K562 (cell line): ENCODE measurements around the gene TIMP1. TPM values are rescaled to one million over a fixed set of nuclear protein-coding genes. Genes with fewer than 3 reads are reported as not detected.

Source experiments
- ETV5 ChIP-seq: sonication (generic); formaldehyde crosslinking; IDR thresholded peaks from 2 replicates; pipeline ENCODE4 v1.4.0; 2020; ENCODE audit warnings: low read depth, mild to moderate bottlenecking, missing genetic modification reagents
- HLTF ChIP-seq: fragments of 450-650 bp; IDR thresholded peaks from 2 replicates; pipeline ENCODE4 v1.6.1; 2016
- IFI16 ChIP-seq: fragments of 250-450 bp; sonication (Bioruptor Pico); IDR thresholded peaks from 2 replicates; pipeline ENCODE4 v2.1.2; 2022; ENCODE audit warnings: mild to moderate bottlenecking, inconsistent platforms
- KAT2B ChIP-seq: IDR thresholded peaks from one replicate; pipeline ENCODE4 v1.6.1; 2012; ENCODE audit warnings: low read depth, mild to moderate bottlenecking, control low read depth, inconsistent platforms, low read length, moderate library complexity
- MNT ChIP-seq, 2 experiments: fragments of 450-650 bp; conservative IDR thresholded peaks; 2 replicates each; pipeline ENCODE4 v1.6.1; 2017; ENCODE audit warnings: mild to moderate bottlenecking in 2 of 2, moderate library complexity in 2 of 2
- NBN ChIP-seq: fragments of 450-650 bp; IDR thresholded peaks from 2 replicates; pipeline ENCODE4 v1.6.1; 2016; ENCODE audit warnings: low read depth, mild to moderate bottlenecking
- POLR2H ChIP-seq: IDR thresholded peaks from 2 replicates; pipeline ENCODE4 v1.6.1; 2016; ENCODE audit warnings: missing genetic modification characterization, low read depth, mild to moderate bottlenecking, control low read depth, missing compliant biosample characterization, moderate library complexity
- PREB ChIP-seq: sonication (generic); formaldehyde crosslinking; IDR thresholded peaks from 2 replicates; pipeline ENCODE4 v1.8.1; 2023; ENCODE audit warnings: mild to moderate bottlenecking, missing genetic modification reagents
- SIN3A ChIP-seq, 2 experiments: fragments of 150-350 bp in 1 of 2; IDR thresholded peaks; 2 replicates each; pipeline ENCODE4 v1.6.1; 2011 to 2016; ENCODE audit warnings: borderline replicate concordance in 2 of 2, low read depth in 2 of 2, low read length in 2 of 2, mild to moderate bottlenecking in 2 of 2, moderate library complexity in 2 of 2; ENCODE audit not compliant: control insufficient read depth in 1 of 2
- SP2 ChIP-seq: IDR thresholded peaks from 2 replicates; pipeline ENCODE4 v1.6.1; 2011; ENCODE audit warnings: mild to moderate bottlenecking, low read depth, low read length, moderate library complexity; ENCODE audit not compliant: poor library complexity, severe bottlenecking; ENCODE audit errors: extremely low read depth
- TFAP4 ChIP-seq: sonication (generic); formaldehyde crosslinking; IDR thresholded peaks from 2 replicates; pipeline ENCODE4 v1.8.0; 2022; ENCODE audit warnings: missing genetic modification reagents, mild to moderate bottlenecking, moderate library complexity, borderline replicate concordance
- U2AF2 ChIP-seq: fragments of 200-400 bp; formaldehyde crosslinking; optimal IDR thresholded peaks from 2 replicates; pipeline ENCODE3; 2017; ENCODE audit warnings: low read depth, mild to moderate bottlenecking, low read length
- ZNF57 ChIP-seq: fragments of 450-650 bp; formaldehyde crosslinking; IDR thresholded peaks from 2 replicates; pipeline ENCODE4 v1.4.0; 2020; ENCODE audit warnings: mild to moderate bottlenecking, moderate library complexity
- polyA plus RNA-seq, 8 experiments: library from polyadenylated mRNA; depleted of rRNA in 4 of 8; stranded (reverse) in 5 of 8; unstranded in 3 of 8; fragments of >200 nt; fragmentation: Nextera tagmentation in 2 of 8; fragmentation: Illumina TruSeq in 1 of 8; extraction: Ambion mirVana in 2 of 8; extraction: Trizol in 1 of 8; gene quantifications; 2 replicates each; pipeline versions ENCODE4 v1.2.1 to v1.2.3, GENCODE V29; 2011 to 2014; ENCODE audit warnings: inconsistent platforms in 1 of 8, missing spikeins in 1 of 8
- total RNA-seq, 7 experiments: library from RNA; depleted of rRNA in 6 of 7; stranded (reverse); fragments of >200 nt in 6 of 7; fragmentation: Illumina TruSeq in 2 of 7; extraction: Trizol in 2 of 7; gene quantifications; 2 replicates each; pipeline versions ENCODE4 v1.2.1 to v1.2.3, GENCODE V29; 2011 to 2021; ENCODE audit warnings: low replicate concordance in 1 of 7
- TF ChIP-seq, protein P1 (sequence below), 2 experiments: fragments of 450-650 bp; IDR thresholded peaks; 2 replicates each; pipeline ENCODE4 v1.6.1; 2016
- TF ChIP-seq, protein P2 (sequence below): fragments of 250-450 bp; sonication (Bioruptor Pico); IDR thresholded peaks from 2 replicates; pipeline ENCODE4 v1.5.0; 2020; ENCODE audit warnings: mild to moderate bottlenecking
- TF ChIP-seq, protein P3 (sequence below): fragments of 150-350 bp; conservative IDR thresholded peaks from 2 replicates; pipeline ENCODE4 v1.6.1; 2014; ENCODE audit warnings: low read length

The TIMP1 gene
- total and polyA plus RNA-seq, 9 of the 15 experiments (the other 6 are each of a cell fraction or from before 2014, with no cell fraction given), result 115 to 699 (median 273) TPM

GRCh38 chrX:47560934-47561658 is 21.1 kb upstream of the TIMP1 start, which contains the start of gene ARAF (continued):
- TF ChIP-seq, protein P1, sequence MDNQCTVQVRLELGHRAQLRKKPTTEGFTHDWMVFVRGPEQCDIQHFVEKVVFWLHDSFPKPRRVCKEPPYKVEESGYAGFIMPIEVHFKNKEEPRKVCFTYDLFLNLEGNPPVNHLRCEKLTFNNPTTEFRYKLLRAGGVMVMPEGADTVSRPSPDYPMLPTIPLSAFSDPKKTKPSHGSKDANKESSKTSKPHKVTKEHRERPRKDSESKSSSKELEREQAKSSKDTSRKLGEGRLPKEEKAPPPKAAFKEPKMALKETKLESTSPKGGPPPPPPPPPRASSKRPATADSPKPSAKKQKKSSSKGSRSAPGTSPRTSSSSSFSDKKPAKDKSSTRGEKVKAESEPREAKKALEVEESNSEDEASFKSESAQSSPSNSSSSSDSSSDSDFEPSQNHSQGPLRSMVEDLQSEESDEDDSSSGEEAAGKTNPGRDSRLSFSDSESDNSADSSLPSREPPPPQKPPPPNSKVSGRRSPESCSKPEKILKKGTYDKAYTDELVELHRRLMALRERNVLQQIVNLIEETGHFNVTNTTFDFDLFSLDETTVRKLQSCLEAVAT (IDR thresholded peaks at IDR 0.05), result no peak; a peak in 1 of 4 replicates
- TF ChIP-seq, protein P2, sequence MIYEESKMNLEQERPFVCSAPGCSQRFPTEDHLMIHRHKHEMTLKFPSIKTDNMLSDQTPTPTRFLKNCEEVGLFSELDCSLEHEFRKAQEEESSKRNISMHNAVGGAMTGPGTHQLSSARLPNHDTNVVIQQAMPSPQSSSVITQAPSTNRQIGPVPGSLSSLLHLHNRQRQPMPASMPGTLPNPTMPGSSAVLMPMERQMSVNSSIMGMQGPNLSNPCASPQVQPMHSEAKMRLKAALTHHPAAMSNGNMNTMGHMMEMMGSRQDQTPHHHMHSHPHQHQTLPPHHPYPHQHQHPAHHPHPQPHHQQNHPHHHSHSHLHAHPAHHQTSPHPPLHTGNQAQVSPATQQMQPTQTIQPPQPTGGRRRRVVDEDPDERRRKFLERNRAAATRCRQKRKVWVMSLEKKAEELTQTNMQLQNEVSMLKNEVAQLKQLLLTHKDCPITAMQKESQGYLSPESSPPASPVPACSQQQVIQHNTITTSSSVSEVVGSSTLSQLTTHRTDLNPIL, result no peak
- peak; percentile 58; the same call in 1 of the 2 replicates for TF ChIP-seq ETV5 (CRISPR knock-in tag)
- TF ChIP-seq HLTF, result peak; percentile 47; the same call in 1 of the 2 replicates
- peak; percentile 80 for TF ChIP-seq TFAP4 (CRISPR knock-in tag)
- TF ChIP-seq MNT (conservative IDR thresholded peaks at IDR 0.05), result peak; percentile 60 to 73
- no peak for TF ChIP-seq U2AF2
- peak; percentile 76 for TF ChIP-seq POLR2H (tag)
- TF ChIP-seq, protein P3, sequence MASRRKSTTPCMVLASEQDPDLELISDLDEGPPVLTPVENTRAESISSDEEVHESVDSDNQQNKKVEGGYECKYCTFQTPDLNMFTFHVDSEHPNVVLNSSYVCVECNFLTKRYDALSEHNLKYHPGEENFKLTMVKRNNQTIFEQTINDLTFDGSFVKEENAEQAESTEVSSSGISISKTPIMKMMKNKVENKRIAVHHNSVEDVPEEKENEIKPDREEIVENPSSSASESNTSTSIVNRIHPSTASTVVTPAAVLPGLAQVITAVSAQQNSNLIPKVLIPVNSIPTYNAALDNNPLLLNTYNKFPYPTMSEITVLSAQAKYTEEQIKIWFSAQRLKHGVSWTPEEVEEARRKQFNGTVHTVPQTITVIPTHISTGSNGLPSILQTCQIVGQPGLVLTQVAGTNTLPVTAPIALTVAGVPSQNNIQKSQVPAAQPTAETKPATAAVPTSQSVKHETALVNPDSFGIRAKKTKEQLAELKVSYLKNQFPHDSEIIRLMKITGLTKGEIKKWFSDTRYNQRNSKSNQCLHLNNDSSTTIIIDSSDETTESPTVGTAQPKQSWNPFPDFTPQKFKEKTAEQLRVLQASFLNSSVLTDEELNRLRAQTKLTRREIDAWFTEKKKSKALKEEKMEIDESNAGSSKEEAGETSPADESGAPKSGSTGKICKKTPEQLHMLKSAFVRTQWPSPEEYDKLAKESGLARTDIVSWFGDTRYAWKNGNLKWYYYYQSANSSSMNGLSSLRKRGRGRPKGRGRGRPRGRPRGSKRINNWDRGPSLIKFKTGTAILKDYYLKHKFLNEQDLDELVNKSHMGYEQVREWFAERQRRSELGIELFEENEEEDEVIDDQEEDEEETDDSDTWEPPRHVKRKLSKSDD, result no peak
- 0 out of 2 replicates have a peak, but pooled peaks have one; percentile 16 for TF ChIP-seq NBN
- no peak for TF ChIP-seq ZNF57 (CRISPR knock-in tag)
- TF ChIP-seq IFI16 (CRISPR knock-in tag), result no peak
- peak in 1 of 2 experiments; percentile 25; a peak in 1 of 4 replicates for TF ChIP-seq SIN3A (IDR thresholded peaks at IDR 0.05; ENCODE audit: borderline replicate concordance in 2 of 2, control insufficient read depth in 1 of 2, low read depth in 2 of 2, low read length in 2 of 2)
- 0 out of 2 replicates have a peak, but pooled peaks have one; percentile 49 for TF ChIP-seq PREB (CRISPR knock-in tag)
- TF ChIP-seq KAT2B, result no peak
- TF ChIP-seq SP2, result peak; percentile 76
